CD14-positive monocyte (primary cell): Measurements from ENCODE around the gene CCDC197. TPM values are rescaled to one million over a fixed set of nuclear protein-coding genes. Genes with fewer than 3 reads are reported as not detected.

Experiments used
- DNase-seq, 3 donors: peaks; one replicate each; pipeline ENCODE4 v3.0.0-alpha.2; 2011 to 2022
- H2AFZ ChIP-seq: 2 replicates; pipeline ENCODE4 v1.6.0; 2012; ENCODE audit warnings: mild to moderate bottlenecking, low read depth, low read length, inconsistent platforms; ENCODE audit not compliant: insufficient read depth, poor library complexity, severe bottlenecking
- H3K27ac ChIP-seq, 2 donors: 1 replicate in 1 of 2; 2 replicates in 1 of 2; pipeline ENCODE4 v1.5.1; 2012 to 2013; ENCODE audit warnings: low read length in 2 of 2, control low read depth in 1 of 2, inconsistent platforms in 1 of 2, low read depth in 1 of 2, mild to moderate bottlenecking in 1 of 2
- H3K27me3 ChIP-seq, 2 donors: one replicate each; pipeline versions ENCODE4 v1.6.0 to v1.6.1; 2011 to 2013; ENCODE audit warnings: low read length in 2 of 2; ENCODE audit not compliant: control insufficient read depth in 2 of 2, insufficient read depth in 2 of 2
- H3K36me3 ChIP-seq, 2 donors: replicated peaks in 1 of 2; 1 replicate in 1 of 2; 2 replicates in 1 of 2; pipeline versions ENCODE4 v1.5.1 to v1.6.1; 2012 to 2013; ENCODE audit warnings: low read length in 2 of 2, control low read depth in 1 of 2, inconsistent platforms in 1 of 2, mild to moderate bottlenecking in 1 of 2; ENCODE audit not compliant: insufficient read depth in 2 of 2, control insufficient read depth in 1 of 2
- H3K4me1 ChIP-seq, 2 donors: 1 replicate in 1 of 2; 2 replicates in 1 of 2; pipeline versions ENCODE4 v1.5.1 to v1.6.1; 2012 to 2013; ENCODE audit warnings: low read length in 2 of 2, control low read depth in 1 of 2, inconsistent platforms in 1 of 2, mild to moderate bottlenecking in 1 of 2, moderate library complexity in 1 of 2; ENCODE audit not compliant: insufficient read depth in 2 of 2, control insufficient read depth in 1 of 2
- H3K4me2 ChIP-seq: replicated peaks from 2 replicates; pipeline ENCODE3; 2012; ENCODE audit warnings: low read length, moderate library complexity, mild to moderate bottlenecking; ENCODE audit not compliant: poor library complexity, severe bottlenecking; ENCODE audit errors: extremely low read depth
- H3K4me3 ChIP-seq, 3 experiments: fragments of 200-600 bp in 1 of 3; sonication (generic) in 1 of 3; replicated peaks in 1 of 3; 1 replicate in 2 of 3; 2 replicates in 1 of 3; pipeline ENCODE4 v1.5.1; 2011 to 2013; ENCODE audit warnings: low read length in 3 of 3, mild to moderate bottlenecking in 3 of 3, control low read depth in 2 of 3, low read depth in 2 of 3, inconsistent platforms in 1 of 3, moderate library complexity in 1 of 3
- H3K79me2 ChIP-seq: 2 replicates; pipeline ENCODE4 v1.6.0; 2012; ENCODE audit warnings: mild to moderate bottlenecking, control low read depth, inconsistent platforms, low read length, moderate library complexity; ENCODE audit not compliant: insufficient read depth
- H3K9ac ChIP-seq: 2 replicates; pipeline ENCODE4 v1.6.0; 2017; ENCODE audit warnings: low read length, mild to moderate bottlenecking; ENCODE audit not compliant: insufficient read depth, poor library complexity, severe bottlenecking
- H3K9me3 ChIP-seq, 2 donors: replicated peaks in 1 of 2; 1 replicate in 1 of 2; 2 replicates in 1 of 2; pipeline versions ENCODE4 v1.5.1 to v1.6.1; 2012 to 2013; ENCODE audit warnings: low read length in 2 of 2, control low read depth in 1 of 2; ENCODE audit not compliant: control insufficient read depth in 1 of 2, insufficient read depth in 1 of 2
- H4K20me1 ChIP-seq: 2 replicates; pipeline ENCODE4 v1.6.0; 2012; ENCODE audit warnings: mild to moderate bottlenecking, low read length, control low read depth, moderate library complexity; ENCODE audit not compliant: insufficient read depth
- H3K27ac Mint-ChIP-seq, 7 donors: one replicate each; pipeline ENCODE4 v1.8.0; 2020; ENCODE audit warnings: mild to moderate bottlenecking in 7 of 7, mixed read lengths in 7 of 7, moderate library complexity in 6 of 7, inconsistent platforms in 2 of 7
- H3K27me3 Mint-ChIP-seq, 3 donors: one replicate each; pipeline ENCODE4 v1.8.0; 2021 to 2022; ENCODE audit warnings: low read depth in 3 of 3, mild to moderate bottlenecking in 3 of 3, mixed read lengths in 3 of 3, moderate library complexity in 3 of 3, inconsistent platforms in 1 of 3
- H3K36me3 Mint-ChIP-seq, 2 donors: one replicate each; pipeline ENCODE4 v1.8.0; 2020; ENCODE audit warnings: mixed read lengths in 2 of 2, inconsistent platforms in 1 of 2, mild to moderate bottlenecking in 1 of 2
- H3K4me1 Mint-ChIP-seq: one replicate; pipeline ENCODE4 v1.8.0; 2020; ENCODE audit warnings: mild to moderate bottlenecking, mixed read lengths
- H3K4me3 Mint-ChIP-seq, 2 donors: one replicate each; pipeline ENCODE4 v1.8.0; 2020; ENCODE audit warnings: mild to moderate bottlenecking in 2 of 2, mixed read lengths in 2 of 2, moderate library complexity in 1 of 2
- H3K9me3 Mint-ChIP-seq, 7 donors: one replicate each; pipeline ENCODE4 v1.8.0; 2020 to 2022; ENCODE audit warnings: mixed read lengths in 7 of 7, mild to moderate bottlenecking in 6 of 7, moderate library complexity in 6 of 7, inconsistent platforms in 2 of 7
- CTCF ChIP-seq: fragments of 200-600 bp; IDR thresholded peaks from one replicate; pipeline ENCODE4 v1.8.0; 2022; ENCODE audit warnings: antibody characterized with exemption, mild to moderate bottlenecking
- WGBS: methylation state at CpG from one replicate; pipeline ENCODE4 v1.1.5; 2013; ENCODE audit warnings: missing lambda C conversion rate; ENCODE audit not compliant: insufficient coverage; 5-methylcytosine and 5-hydroxymethylcytosine counted together
- intact Hi-C, 2 donors: fragments of 100-400 bp; cut with micrococcal nuclease; formaldehyde crosslinking; loops; one replicate each; pipeline versions ENCODE4 v1.15.0 to v1.15.1; 2023
- polyA plus RNA-seq, 3 donors: library from polyadenylated mRNA; depleted of rRNA in 1 of 3; unstranded in 2 of 3; stranded (reverse) in 1 of 3; fragments of 300-500 nt in 2 of 3; fragments of >200 nt in 1 of 3; fragmentation: Illumina TruSeq in 2 of 3; gene quantifications; 1 replicate in 2 of 3; 2 replicates in 1 of 3; pipeline ENCODE4 v1.2.3, GENCODE V29; 2012 to 2021

CCDC197 gene
- polyA plus RNA-seq, 3 donors, result not detected

DNA sequence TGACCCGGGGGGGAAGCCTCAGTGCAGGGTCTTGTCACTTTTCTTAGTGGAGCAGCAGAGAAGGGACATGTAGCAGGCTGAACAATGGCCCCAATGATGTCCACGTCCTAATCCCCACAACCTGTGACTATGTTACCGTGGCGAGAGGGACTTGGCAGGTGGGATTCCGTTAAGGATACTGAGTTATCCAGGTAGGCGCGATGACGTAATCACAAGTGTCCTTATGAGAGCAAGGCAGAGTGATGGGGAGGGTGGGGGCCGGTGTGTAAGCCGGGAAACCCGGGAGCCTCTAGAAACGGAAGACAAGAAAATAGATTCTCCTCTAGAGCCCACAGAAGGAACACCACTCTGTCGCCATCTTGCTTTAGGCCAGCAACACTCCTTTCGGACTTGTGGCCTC is 33.5 kb downstream of the CCDC197 start:
- Histone ChIP-seq H4K20me1 (no peaks in the 10 kb centered on the region), H2AFZ (no peak overlapping the region), H3K9me3 (no peaks in the 10 kb centered on the region), H3K4me3 (no peak overlapping the region), H3K27ac (no peak overlapping the region), H3K79me2 (no peaks in the 10 kb centered on the region), H3K9ac (no peak overlapping the region), H3K4me1 (peaks cover 36 to 43% of the 10 kb centered on the region in 2 donors), H3K4me2 (no peak overlapping the region), H3K27me3 (no peaks in the 10 kb centered on the region), H3K36me3 (no peaks in the 10 kb centered on the region)
- intact Hi-C loops, result loop anchor here in 1 of 2 donors (10.0 kb wide), 1 partner anchor 144 kb away; the partner anchor contains the start of gene PPP4R4
- Mint-ChIP-seq H3K36me3 (no peaks in the 10 kb centered on the region), H3K4me1 (peaks cover 38% of the 10 kb centered on the region), H3K27ac (peak overlapping the region in 1 of 7 donors; percentile 78), H3K27me3 (peaks cover 0 to 5% (median 4%) of the 10 kb centered on the region in 3 donors), H3K9me3 (peaks cover 0 to 1% (median 0%) of the 10 kb centered on the region in 7 donors), H3K4me3 (no peak overlapping the region)
- TF ChIP-seq CTCF, result no peak
- 100% methylated on average over 5 of the region's 14 CpGs for WGBS
- no peak for DNase-seq

GRCh38 chr14:94031161-94031882 is 34.2 kb downstream of the CCDC197 start:
- intact Hi-C loops, result loop anchor here in 1 of 2 donors (10.0 kb wide), 1 partner anchor 143 kb away; the partner anchor contains the start of gene PPP4R4
- Mint-ChIP-seq H3K27ac (no peak overlapping the region), H3K27me3 (peaks cover 0 to 5% (median 4%) of the 10 kb centered on the region in 3 donors), H3K4me1 (peaks cover 32% of the 10 kb centered on the region), H3K36me3 (no peaks in the 10 kb centered on the region), H3K9me3 (peaks cover 0 to 1% (median 0%) of the 10 kb centered on the region in 7 donors), H3K4me3 (no peak overlapping the region)
- WGBS, result 98% methylated on average over 6 of the region's 8 CpGs
- TF ChIP-seq CTCF, result no peak
- Histone ChIP-seq H3K27ac (no peak overlapping the region), H3K27me3 (no peaks in the 10 kb centered on the region), H3K4me3 (no peak overlapping the region), H3K9ac (no peak overlapping the region), H3K9me3 (no peaks in the 10 kb centered on the region), H3K79me2 (no peaks in the 10 kb centered on the region), H2AFZ (no peak overlapping the region), H3K4me1 (peaks cover 32 to 38% of the 10 kb centered on the region in 2 donors), H3K36me3 (no peaks in the 10 kb centered on the region), H3K4me2 (no peak overlapping the region), H4K20me1 (no peaks in the 10 kb centered on the region)
- no peak for DNase-seq
